KOPT-K1 (cell line): ENCODE data around the gene LKAAEAR1.
A peak's percentile ranks its signal among the peaks of the same experiment; 100 is the strongest.
"Not testable (repeated sequence)": the region's sequence is repeated elsewhere in the genome, so short reads cannot be mapped to it uniquely, and the experiment has no call there.

Source experiments
- H3K27ac ChIP-seq: fragments of 200-600 bp; sonication (generic); 2 replicates; pipeline ENCODE4 v1.5.1; 2016; ENCODE audit warnings: antibody characterized with exemption, mild to moderate bottlenecking, low read depth, low read length; ENCODE audit not compliant: poor library complexity, severe bottlenecking
- H3K36me3 ChIP-seq: fragments of 200-600 bp; sonication (generic); 2 replicates; pipeline ENCODE4 v1.5.1; 2017; ENCODE audit warnings: antibody characterized with exemption, mild to moderate bottlenecking, low read length, moderate library complexity; ENCODE audit not compliant: insufficient read depth
- H3K9me3 ChIP-seq: fragments of 200-600 bp; sonication (generic); 2 replicates; pipeline ENCODE4 v1.5.1; 2017; ENCODE audit warnings: antibody characterized with exemption, low read length, mild to moderate bottlenecking; ENCODE audit not compliant: insufficient read depth, poor library complexity, severe bottlenecking

LKAAEAR1 gene

GRCh38 chr20:64092258-64093012, 8.2 kb upstream of the LKAAEAR1 start:
- Histone ChIP-seq H3K9me3 (peaks cover 8% of the 10 kb centered on the region), H3K36me3 (no peaks in the 10 kb centered on the region), H3K27ac (no peak overlapping the region)

DNA sequence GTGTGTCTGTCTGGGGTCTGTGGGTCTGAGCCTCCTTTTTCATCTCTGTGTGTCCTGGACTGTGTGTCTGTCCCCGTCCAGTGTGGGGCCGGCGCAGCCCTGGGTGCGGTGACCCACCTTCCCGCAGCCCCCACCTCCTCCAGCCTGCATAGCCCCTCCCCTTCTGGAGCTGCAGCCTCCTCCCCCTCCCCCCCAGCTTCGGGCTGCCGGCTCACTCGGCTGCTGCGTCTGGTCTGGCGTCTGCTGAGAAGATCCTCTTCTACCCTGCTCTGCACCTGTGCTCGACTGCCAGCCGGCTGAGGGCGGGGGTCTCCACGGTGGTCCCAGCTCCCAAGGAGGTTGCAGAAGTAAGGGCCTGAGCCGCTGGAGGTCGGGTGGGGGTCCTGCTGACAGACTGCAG, 7.6 kb upstream of the LKAAEAR1 start:
- Histone ChIP-seq H3K27ac (no peak overlapping the region), H3K9me3 (peaks cover 12% of the 10 kb centered on the region), H3K36me3 (no peaks in the 10 kb centered on the region)

- H3K27ac ChIP-seq = no peak overlapping the region
- H3K36me3 ChIP-seq = no peaks in the 10 kb centered on the region
- H3K9me3 ChIP-seq = peaks cover 15% of the 10 kb centered on the region
Observed at GRCh38 chr20:64091340-64091739, 7.1 kb upstream of the LKAAEAR1 start.

- no peaks in the 10 kb centered on the region for H3K36me3 ChIP-seq
- H3K27ac ChIP-seq = no peak overlapping the region
- peaks cover 15% of the 10 kb centered on the region for H3K9me3 ChIP-seq
Observed at GRCh38 chr20:64090165-64090564, 6.0 kb upstream of the LKAAEAR1 start.

DNA sequence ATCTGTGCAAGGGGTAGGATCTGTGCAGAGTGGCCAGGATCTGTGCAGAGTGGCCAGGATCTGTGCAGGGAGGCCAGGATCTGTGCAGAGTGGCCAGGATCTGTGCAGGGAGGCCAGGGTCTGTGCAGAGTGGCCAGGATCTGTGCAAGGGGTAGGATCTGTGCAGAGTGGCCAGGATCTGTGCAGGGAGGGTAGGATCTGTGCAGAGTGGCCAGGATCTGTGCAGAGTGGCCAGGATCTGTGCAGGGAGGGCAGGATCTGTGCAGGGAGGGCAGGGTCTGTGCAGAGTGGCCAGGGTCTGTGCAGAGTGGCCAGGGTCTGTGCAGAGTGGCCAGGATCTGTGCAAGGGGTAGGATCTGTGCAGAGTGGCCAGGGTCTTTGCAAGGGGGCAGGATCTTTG, 4.4 kb upstream of the LKAAEAR1 start:
- peaks cover 15% of the 10 kb centered on the region for H3K9me3 ChIP-seq
- H3K36me3 ChIP-seq, H3K27ac ChIP-seq: not testable (repeated sequence)

DNA sequence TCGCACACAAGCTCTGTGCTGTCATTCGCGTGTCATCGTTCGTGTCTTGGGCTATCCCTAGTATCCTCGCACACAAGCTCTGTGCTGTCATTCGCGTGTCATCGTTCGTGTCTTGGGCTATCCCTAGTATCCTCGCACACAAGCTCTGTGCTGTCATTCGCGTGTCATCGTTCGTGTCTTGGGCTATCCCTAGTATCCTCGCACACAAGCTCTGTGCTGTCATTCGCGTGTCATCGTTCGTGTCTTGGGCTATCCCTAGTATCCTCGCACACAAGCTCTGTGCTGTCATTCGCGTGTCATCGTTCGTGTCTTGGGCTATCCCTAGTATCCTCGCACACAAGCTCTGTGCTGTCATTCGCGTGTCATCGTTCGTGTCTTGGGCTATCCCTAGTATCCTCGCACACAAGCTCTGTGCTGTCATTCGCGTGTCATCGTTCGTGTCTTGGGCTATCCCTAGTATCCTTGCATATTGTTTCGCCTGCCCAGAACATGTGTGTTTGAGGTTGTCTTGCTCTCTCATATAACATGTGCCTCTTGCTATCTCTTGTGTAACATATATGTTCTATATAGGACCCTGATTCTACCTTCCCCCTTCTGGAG, 3.1 kb upstream of the LKAAEAR1 start:
- H3K9me3 ChIP-seq = peaks cover 15% of the 10 kb centered on the region
- not testable (repeated sequence) for H3K36me3 ChIP-seq, H3K27ac ChIP-seq

DNA sequence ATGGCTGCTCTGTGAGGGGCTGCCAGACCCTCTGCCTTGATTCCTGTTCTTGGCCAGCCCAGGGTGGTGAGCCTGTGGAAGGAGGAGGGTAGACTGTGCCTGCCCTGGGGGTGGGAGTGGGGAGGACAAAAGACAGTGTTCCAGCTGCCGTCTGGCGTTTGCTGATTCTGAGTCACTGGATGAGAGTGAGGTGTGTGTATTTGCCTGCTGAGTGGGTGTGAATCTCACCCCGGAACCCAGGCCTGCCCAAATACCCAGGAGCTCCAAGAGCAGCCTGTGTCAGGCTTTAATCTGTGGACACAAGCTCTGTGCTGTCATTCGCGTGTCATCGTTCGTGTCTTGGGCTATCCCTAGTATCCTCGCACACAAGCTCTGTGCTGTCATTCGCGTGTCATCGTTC, 2.6 kb upstream of the LKAAEAR1 start:
- peaks cover 15% of the 10 kb centered on the region for H3K9me3 ChIP-seq
- H3K36me3 ChIP-seq = no peaks in the 10 kb centered on the region
- H3K27ac ChIP-seq = no peak overlapping the region

GRCh38 chr20:64084685-64085152, 521 bp upstream of the LKAAEAR1 start:
- H3K9me3 ChIP-seq = peaks cover 15% of the 10 kb centered on the region
- H3K36me3 ChIP-seq = no peaks in the 10 kb centered on the region
- H3K27ac ChIP-seq = no peak overlapping the region

DNA sequence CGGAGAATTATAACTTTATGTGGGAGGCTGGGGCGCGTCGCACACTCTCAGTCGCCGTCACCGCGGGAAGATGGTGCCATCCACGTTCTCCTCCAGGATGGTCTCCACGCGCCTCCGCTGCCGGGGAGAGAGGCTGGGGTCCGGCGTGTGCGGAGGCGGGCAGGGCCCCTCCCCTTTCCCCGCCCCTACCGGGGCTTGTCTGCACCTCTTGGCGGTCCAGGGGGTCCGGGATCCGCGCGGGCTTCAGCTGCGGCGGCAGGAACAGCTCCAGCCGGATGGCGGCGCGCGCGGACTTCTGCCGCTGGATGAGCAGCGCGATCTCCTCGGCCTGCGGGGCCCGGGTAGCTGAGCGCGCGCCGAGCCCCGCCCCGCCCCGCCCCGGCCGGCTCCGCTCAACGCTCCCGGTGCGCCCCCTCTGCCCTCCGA, 807 bp downstream of the LKAAEAR1 start:
- no peaks in the 10 kb centered on the region for H3K36me3 ChIP-seq
- H3K9me3 ChIP-seq = peaks cover 15% of the 10 kb centered on the region
- H3K27ac ChIP-seq = no peak overlapping the region

GRCh38 chr20:64082820-64083377, 1.3 kb downstream of the LKAAEAR1 start:
- H3K27ac ChIP-seq = no peak overlapping the region

GRCh38 chr20:64082126-64082731, 2.0 kb downstream of the LKAAEAR1 start:
- no peak overlapping the region for H3K27ac ChIP-seq
- H3K36me3 ChIP-seq = no peaks in the 10 kb centered on the region
- peaks cover 7% of the 10 kb centered on the region for H3K9me3 ChIP-seq

More at GRCh38 chr20:64082820-64083377, 1.3 kb downstream of the LKAAEAR1 start:
- peaks cover 12% of the 10 kb centered on the region for H3K9me3 ChIP-seq
- no peaks in the 10 kb centered on the region for H3K36me3 ChIP-seq

GRCh38 chr20:64081624-64081964, 2.6 kb downstream of the LKAAEAR1 start:
- no peaks in the 10 kb centered on the region for H3K36me3 ChIP-seq
- H3K27ac ChIP-seq = no peak overlapping the region
- H3K9me3 ChIP-seq = peaks cover 2% of the 10 kb centered on the region

- Histone ChIP-seq H3K27ac (no peak overlapping the region), H3K9me3 (no peaks in the 10 kb centered on the region), H3K36me3 (no peaks in the 10 kb centered on the region; the same call in 1 of the 2 replicates)
Observed at GRCh38 chr20:64080813-64081623, 3.2 kb downstream of the LKAAEAR1 start.

DNA sequence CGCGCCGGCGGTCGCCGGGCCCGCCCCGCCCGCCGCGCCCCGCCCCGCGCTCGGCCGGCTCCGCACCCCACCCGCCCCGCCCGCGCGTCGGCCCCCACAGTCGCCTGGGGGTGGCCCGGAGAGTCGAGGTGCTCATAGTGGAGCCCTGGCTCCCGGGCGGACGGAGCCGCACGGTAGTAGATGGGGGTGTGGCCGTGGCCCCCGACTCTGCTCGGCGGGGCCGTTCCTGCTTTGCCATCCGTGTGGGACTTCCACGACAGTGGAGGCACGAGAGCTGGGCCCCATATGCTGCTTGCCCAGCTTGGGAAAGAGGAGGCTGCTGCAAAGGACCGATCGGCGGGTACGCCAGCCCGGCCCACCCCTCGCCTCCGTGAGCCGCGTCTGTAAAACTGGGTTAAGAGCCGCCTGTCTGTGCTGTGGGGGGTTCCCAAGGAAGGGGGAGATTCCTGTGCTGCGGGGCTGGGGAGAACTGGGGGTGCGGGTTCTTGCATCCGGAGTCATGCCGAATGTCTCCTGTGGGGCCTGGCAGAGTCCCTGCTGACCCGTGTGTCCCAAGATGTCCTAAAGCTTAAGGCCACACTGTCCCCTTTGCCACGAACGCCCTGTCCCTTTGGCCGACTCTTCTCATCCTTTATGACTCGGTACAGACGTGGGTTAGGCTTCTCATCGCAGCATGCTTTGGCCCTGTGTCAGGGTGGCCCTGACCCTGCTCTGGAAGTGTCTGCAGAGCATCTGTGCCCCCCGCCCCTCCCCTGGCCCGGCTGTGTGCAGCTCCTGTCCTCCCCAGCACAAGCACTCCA, 4.0 kb downstream of the LKAAEAR1 start, which contains the start of gene OPRL1:
OPRL1 (plus strand) TSS at position 70 of the 800 bp plus-strand sequence. CDS start 12,639 bp downstream, outside the sequence.
- peaks cover 5% of the 10 kb centered on the region; the same call in 1 of the 2 replicates for H3K36me3 ChIP-seq
- peak within 1 kb of the TSS; percentile 95 for H3K27ac ChIP-seq
- H3K9me3 ChIP-seq = no peaks in the 10 kb centered on the region
